Measurements from ENCODE around the gene REX1BD.

- TF ChIP-seq CTCF (conservative IDR thresholded peaks at IDR 0.05) (no peak), ZFX (IDR thresholded peaks at IDR 0.05) (no peak)
Observed at GRCh38 chr19:18617562-18617961, 29.0 kb downstream of the REX1BD start.
